ENCODE measurements around the gene IFNL1. TPM values are rescaled to one million over a fixed set of nuclear protein-coding genes. Genes with fewer than 3 reads are reported as not detected.

Gene IFNL1
- total RNA-seq, 1 donor from 2014 or later = not detected

DNA sequence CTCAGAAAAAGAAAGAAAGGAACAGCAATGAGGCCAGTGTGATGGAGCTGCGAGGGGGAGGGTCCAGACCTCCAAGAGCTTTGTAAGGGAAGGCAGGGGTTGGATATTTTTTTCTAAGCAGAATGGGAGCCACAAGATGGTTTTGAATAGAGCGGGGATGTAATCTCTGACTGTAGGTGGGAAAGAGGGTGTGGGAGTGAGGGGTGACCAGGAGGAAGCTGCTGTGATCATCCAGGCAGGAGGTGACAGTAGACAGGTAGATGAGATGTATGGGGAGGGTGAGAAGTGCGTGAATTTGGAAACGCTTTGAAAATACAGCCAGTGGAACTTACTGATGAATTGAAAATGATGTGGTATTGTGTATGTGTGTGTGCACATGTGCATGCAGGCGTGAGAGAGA, 20.6 kb upstream of the IFNL1 start:
- H3K4me1 Mint-ChIP-seq (ENCODE audit: low read depth, unreplicated experiment) = no peaks in the 10 kb centered on the region
- TF ChIP-seq, protein P1, sequence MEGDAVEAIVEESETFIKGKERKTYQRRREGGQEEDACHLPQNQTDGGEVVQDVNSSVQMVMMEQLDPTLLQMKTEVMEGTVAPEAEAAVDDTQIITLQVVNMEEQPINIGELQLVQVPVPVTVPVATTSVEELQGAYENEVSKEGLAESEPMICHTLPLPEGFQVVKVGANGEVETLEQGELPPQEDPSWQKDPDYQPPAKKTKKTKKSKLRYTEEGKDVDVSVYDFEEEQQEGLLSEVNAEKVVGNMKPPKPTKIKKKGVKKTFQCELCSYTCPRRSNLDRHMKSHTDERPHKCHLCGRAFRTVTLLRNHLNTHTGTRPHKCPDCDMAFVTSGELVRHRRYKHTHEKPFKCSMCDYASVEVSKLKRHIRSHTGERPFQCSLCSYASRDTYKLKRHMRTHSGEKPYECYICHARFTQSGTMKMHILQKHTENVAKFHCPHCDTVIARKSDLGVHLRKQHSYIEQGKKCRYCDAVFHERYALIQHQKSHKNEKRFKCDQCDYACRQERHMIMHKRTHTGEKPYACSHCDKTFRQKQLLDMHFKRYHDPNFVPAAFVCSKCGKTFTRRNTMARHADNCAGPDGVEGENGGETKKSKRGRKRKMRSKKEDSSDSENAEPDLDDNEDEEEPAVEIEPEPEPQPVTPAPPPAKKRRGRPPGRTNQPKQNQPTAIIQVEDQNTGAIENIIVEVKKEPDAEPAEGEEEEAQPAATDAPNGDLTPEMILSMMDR (IDR thresholded peaks at IDR 0.05; ENCODE audit: partially characterized antibody, unreplicated experiment) = no peak
- no peak for DNase-seq
- peaks cover 6% of the 10 kb centered on the region for H3K27me3 Mint-ChIP-seq (ENCODE audit: unreplicated experiment)
- H3K27ac Mint-ChIP-seq (ENCODE audit: unreplicated experiment) = no peak overlapping the region
- H3K4me3 Mint-ChIP-seq (ENCODE audit: unreplicated experiment) = no peak overlapping the region
- H3K36me3 Mint-ChIP-seq (ENCODE audit: unreplicated experiment) = no peaks in the 10 kb centered on the region
- no peaks in the 10 kb centered on the region for H3K9me3 Mint-ChIP-seq (ENCODE audit: unreplicated experiment)

- H3K36me3 Mint-ChIP-seq (ENCODE audit: unreplicated experiment) = no peaks in the 10 kb centered on the region
- no peaks in the 10 kb centered on the region for H3K9me3 Mint-ChIP-seq (ENCODE audit: unreplicated experiment)
- DNase-seq = no peak
- TF ChIP-seq, protein P1 (IDR thresholded peaks at IDR 0.05; ENCODE audit: partially characterized antibody, unreplicated experiment) = no peak
- no peak overlapping the region for H3K4me3 Mint-ChIP-seq (ENCODE audit: unreplicated experiment)
- H3K4me1 Mint-ChIP-seq (ENCODE audit: low read depth, unreplicated experiment) = no peaks in the 10 kb centered on the region
- H3K27me3 Mint-ChIP-seq (ENCODE audit: unreplicated experiment) = peaks cover 6% of the 10 kb centered on the region
- H3K27ac Mint-ChIP-seq (ENCODE audit: unreplicated experiment) = no peak overlapping the region
These were observed 19.5 kb upstream of the IFNL1 start for GRCh38 chr19:39276740-39277139.

DNA sequence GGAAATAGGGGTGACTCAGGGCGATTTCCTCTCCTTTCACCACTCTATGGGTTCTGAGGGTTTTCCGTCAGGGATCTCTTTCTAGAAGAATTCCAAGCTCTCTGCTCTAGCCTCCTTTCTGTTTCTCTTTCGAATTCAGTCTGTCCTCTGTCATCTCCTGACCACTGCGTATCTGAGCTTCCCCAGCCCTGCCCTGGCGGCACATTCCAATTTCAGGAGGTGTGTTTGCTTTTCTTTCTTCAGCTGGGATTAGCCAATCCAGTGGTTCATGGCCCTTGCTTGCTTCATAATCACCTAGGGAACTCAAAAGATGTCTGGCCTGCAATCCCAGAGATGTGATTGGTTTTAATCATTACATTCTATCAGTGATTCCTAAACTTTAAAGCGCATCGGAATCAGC, 18.6 kb upstream of the IFNL1 start:
- no peaks in the 10 kb centered on the region for H3K4me1 Mint-ChIP-seq (ENCODE audit: low read depth, unreplicated experiment)
- DNase-seq = no peak
- no peak overlapping the region for H3K4me3 Mint-ChIP-seq (ENCODE audit: unreplicated experiment)
- H3K27me3 Mint-ChIP-seq (ENCODE audit: unreplicated experiment) = peaks cover 6% of the 10 kb centered on the region
- no peaks in the 10 kb centered on the region for H3K36me3 Mint-ChIP-seq (ENCODE audit: unreplicated experiment)
- no peaks in the 10 kb centered on the region for H3K9me3 Mint-ChIP-seq (ENCODE audit: unreplicated experiment)
- no peak overlapping the region for H3K27ac Mint-ChIP-seq (ENCODE audit: unreplicated experiment)
- TF ChIP-seq, protein P1 (IDR thresholded peaks at IDR 0.05; ENCODE audit: partially characterized antibody, unreplicated experiment) = no peak

DNA sequence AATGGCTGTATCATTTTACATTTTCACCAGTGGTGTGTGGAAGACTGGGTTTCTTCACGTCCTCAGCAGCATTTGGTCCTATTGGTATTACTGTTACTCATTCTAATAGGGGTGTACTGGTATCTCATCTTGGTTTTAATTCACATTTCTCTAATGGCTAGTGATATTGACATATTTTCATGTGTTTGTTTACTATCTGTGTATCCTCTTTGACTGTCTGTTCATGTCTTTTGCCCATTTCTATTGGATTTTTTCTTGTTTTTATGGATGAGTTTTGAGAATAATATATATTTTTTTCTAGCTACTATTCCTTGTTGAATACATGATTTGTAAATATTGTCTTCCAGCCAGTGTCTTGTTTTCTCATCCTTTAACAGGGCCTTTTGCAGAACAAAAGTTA, 14.2 kb upstream of the IFNL1 start:
- Mint-ChIP-seq H3K27me3 (ENCODE audit: unreplicated experiment) (no peaks in the 10 kb centered on the region), H3K36me3 (ENCODE audit: unreplicated experiment) (no peaks in the 10 kb centered on the region), H3K4me1 (ENCODE audit: low read depth, unreplicated experiment) (no peaks in the 10 kb centered on the region), H3K4me3 (ENCODE audit: unreplicated experiment) (no peak overlapping the region), H3K9me3 (ENCODE audit: unreplicated experiment) (peaks cover 2% of the 10 kb centered on the region), H3K27ac (ENCODE audit: unreplicated experiment) (no peak overlapping the region)
- TF ChIP-seq, protein P1 (IDR thresholded peaks at IDR 0.05; ENCODE audit: partially characterized antibody, unreplicated experiment) = no peak
- DNase-seq = no peak

DNA sequence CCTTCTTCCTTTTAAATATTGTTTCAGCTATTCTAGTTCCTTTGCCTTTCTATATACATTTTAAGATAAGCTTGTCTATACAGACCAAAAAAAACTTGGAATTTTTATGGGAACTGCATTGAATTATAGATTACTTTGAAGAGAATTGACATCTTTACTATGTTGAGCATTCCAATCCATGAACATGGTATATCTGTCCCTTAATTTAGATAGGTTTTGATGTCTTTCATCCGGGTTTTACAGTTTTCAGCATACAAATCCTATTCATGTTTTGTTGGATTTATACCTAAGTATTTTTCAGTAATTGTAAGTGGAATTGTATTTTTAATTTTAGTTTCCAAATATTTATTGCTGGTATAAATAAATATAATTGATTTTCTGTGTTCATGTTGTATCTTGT, 12.2 kb upstream of the IFNL1 start:
- no peaks in the 10 kb centered on the region for H3K27me3 Mint-ChIP-seq (ENCODE audit: unreplicated experiment)
- H3K36me3 Mint-ChIP-seq (ENCODE audit: unreplicated experiment) = no peaks in the 10 kb centered on the region
- H3K27ac Mint-ChIP-seq (ENCODE audit: unreplicated experiment) = no peak overlapping the region
- no peaks in the 10 kb centered on the region for H3K4me1 Mint-ChIP-seq (ENCODE audit: low read depth, unreplicated experiment)
- no peak for DNase-seq
- H3K4me3 Mint-ChIP-seq (ENCODE audit: unreplicated experiment) = no peak overlapping the region
- TF ChIP-seq, protein P1 (IDR thresholded peaks at IDR 0.05; ENCODE audit: partially characterized antibody, unreplicated experiment) = no peak
- H3K9me3 Mint-ChIP-seq (ENCODE audit: unreplicated experiment) = peaks cover 2% of the 10 kb centered on the region
